Right lung (tissue), 5 donors: ENCODE measurements around the gene DOHH. TPM values are rescaled to one million over a fixed set of nuclear protein-coding genes. Genes with fewer than 3 reads are reported as not detected.
"Not testable (repeated sequence)": the region's sequence is repeated elsewhere in the genome, so short reads cannot be mapped to it uniquely, and the experiment has no call there.

ENCODE experiments used
- DNase-seq, 2 donors: peaks; one replicate each; pipeline ENCODE4 v3.0.0-alpha.2; 2013
- polyA plus RNA-seq, 5 donors: library from polyadenylated mRNA; unstranded; fragments of 120-200 nt; gene quantifications; one replicate each; pipeline versions ENCODE4 v1.2.1 to v1.2.3, GENCODE V29; 2013; ENCODE audit warnings: inconsistent platforms in 1 of 5, low replicate concordance in 1 of 5; ENCODE audit not compliant: insufficient read length in 5 of 5, insufficient read depth in 1 of 5

The DOHH gene
- polyA plus RNA-seq, 5 donors = 4.4 to 11.5 (median 6.6) TPM

GRCh38 chr19:3462991-3463713, 37.3 kb downstream of the DOHH start:
- no peak for DNase-seq

GRCh38 chr19:3459965-3460582, 40.4 kb downstream of the DOHH start:
- DNase-seq = no peak

DNA sequence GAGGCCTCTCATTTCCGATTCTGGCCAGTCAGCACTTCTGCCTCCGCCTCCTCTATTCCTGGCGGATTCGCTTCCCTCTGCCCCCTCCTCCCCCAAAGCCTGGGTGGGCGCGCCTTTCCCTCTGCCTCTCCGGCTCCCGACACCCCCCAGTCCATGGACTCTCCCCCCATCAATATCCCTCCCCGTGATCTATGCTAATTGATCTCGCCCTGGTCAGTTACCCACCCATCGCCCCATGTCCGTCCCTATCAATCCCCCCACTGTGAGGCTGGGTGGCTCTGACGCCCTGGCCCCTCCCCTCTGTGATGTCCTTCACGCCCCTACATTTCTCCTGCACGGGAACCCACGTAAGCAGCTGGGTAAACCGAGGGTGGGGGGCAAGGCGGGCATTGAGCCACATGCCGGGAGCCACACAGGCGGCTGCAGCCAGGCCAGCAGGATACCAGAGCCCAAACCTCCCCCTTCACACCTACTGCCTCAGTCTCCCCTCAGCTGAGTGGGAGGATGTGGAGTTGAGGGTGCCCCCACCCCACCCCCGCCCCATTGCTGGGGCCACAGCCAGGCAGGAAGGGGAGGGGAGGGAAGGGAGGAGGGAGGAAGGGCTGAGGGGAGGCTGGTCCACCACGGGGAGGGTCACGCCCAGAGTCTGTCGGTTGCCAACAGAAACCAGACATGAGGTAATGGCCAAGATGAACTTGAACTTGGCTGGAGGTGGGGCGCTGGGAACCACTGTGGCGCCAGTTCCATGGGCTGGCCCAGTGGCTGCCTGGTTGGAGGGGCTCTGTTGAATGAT, 41.2 kb downstream of the DOHH start:
- peak; percentile 93 for DNase-seq

- DNase-seq = no peak
Measured at GRCh38 chr19:3458229-3459088, 42.0 kb downstream of the DOHH start.

DNA sequence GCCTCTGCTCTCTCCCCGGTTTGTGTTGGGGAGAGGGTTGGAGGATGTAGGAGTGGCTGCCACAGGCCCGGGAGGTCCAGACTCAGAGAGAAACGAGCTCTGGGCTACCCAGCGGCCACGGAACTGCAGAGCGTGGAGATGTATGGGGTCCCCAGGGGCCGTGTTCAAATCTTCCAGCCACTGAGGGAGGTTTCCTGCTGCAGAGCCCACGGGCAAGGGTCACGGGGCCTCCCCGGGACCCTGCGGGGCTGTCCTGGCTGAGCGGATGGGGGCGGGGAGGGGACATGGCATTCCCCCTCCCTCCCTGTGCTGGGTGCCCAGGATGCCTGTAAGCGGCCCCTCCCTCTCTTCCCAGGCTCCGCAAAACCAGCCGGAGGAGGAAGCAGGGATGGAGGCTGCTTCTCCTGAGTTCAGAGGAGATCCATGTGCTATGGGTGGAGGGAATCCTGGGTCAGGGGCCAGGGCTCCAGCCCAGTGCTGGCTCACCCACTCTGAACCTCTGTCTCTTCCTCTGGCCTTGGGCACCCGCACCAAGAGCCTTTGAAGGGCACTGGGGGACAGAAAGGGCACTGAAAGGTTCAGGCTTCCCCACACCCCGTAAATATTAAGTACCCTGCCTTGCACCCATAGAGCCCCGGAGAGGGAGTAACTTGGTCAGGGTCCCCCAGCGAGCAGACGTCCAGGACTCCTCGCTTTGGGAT, 42.8 kb downstream of the DOHH start:
- DNase-seq = no peak

DNA sequence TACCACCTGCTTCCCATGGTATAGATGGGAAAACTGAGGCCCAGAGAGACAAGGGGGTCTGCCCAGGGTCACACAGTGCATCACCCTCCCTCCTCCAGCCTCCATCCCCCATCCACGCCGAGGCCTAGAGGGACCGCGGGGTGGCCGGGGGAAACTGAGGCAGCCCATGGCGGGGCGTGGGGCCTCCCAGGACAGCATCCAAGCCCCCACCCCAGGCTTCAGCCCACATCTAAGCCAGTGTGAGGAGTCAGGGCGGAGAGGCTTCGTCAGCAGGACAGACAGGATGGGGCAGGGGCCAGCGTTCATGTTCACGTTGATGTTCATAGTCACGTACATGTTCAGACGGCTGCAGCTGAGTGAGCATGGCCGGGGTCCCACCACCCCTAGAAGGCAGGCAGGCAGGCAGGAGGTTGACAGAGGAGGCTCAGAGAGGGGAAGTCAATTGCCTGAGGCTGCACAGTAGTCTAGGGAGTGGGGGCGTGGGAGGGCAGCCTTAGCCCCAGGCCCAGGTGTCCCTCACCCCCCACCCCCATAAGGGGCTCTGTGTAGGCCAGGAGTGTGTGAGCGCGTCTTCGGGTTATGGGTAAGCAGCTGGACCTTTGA, 43.4 kb downstream of the DOHH start:
- DNase-seq = no peak

DNA sequence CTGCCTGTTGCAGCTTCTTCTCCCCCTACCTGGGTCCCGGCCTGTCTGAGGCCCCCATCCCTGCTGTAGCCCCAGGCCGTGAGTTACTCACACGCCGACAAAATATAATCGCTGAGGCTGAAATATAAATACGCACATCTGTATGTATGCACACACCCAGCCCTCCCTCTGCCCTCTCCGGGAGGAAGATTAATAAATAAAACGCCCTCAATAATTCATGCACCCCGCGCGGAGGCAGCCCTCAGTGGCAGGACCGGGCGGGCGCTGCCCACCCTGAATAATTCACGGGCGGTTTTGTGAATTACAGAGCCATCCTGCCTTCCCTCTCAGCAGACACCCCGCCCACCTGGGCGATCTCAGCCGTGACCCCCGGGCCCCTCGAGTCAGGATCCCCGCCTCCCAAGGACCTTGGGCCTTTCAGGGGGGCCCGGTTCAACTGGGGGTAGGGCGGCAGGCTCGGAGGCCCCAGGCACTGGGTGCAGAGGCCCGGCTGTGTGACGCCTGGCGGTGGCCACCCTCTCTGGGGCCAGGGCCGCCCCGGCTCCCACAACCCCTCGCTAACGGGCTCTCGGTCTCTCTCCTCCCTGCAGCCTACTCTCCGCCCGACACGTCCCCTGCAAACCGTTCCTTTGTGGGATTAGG, 44.4 kb downstream of the DOHH start:
- DNase-seq = no peak

DNA sequence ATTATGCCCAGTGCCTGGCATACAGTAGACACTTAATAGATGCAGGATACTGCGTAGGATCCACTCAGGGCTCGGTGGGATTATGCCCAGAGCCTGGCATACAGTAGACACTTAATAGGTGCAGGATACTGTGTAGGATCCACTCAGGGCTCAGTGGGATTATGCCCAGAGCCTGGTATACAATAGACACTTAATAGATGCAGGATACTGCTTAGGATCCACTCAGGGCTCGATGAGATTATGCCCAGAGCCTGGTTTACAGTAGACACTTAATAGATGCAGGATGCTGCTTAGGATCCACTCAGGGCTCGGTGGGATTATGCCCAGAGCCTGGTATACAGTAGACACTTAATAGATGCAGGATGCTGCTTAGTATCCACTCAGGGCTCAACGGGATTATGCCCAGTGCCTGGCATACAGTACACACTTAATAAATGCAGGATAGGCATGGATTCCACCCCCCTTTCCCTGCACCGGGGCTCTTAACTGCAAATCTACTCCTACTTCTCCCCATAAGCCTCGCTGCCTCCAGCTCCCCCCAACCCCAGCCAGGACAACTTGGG, 45.0 kb downstream of the DOHH start:
- no peak for DNase-seq

DNA sequence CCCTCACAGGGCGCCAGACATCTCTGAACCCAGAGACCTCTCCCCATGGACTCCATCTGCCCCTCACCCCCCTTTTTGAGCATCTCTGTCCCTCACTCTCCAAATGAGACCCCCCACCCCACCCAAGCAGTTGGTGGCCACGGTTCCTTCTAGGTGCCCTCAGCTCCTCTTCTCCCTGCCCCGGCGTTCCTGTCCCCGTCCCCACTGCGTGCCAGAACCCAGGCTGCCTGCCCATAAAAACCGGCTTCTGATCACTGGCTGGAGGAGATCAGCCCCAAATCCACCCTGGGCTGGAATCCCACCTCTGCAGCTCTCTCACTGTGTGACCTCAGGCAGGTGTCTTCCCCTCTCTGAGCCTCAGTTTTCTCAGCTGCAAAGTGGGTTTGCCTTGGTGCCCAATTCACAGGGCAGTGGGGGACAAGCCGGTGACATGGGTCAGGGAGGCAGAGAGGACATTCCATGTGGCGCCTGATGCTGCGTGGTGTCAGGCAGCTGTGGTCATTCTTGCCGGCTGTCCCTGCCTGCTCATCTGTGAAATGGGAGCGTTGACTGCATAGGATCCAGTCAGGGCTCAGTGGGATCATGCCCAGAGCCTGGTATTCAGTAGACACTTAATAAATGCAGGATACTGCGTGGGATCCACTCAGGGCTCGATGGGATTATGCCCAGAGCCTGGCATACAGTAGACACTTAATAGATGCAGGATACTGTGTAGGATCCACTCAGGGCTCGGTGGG, 45.6 kb downstream of the DOHH start:
- no peak for DNase-seq

- no peak for DNase-seq
Measured at GRCh38 chr19:3453840-3454239, 46.6 kb downstream of the DOHH start.

- not testable (repeated sequence) for DNase-seq
Measured at GRCh38 chr19:3452942-3453214, 47.6 kb downstream of the DOHH start.

- no peak for DNase-seq
Measured at GRCh38 chr19:3452171-3452941, 48.1 kb downstream of the DOHH start.

- DNase-seq = no peak
Measured at GRCh38 chr19:3451451-3451866, 49.0 kb downstream of the DOHH start.

GRCh38 chr19:3450796-3451411, 49.6 kb downstream of the DOHH start:
- peak in 1 of 2 donors; percentile 72 for DNase-seq

DNA sequence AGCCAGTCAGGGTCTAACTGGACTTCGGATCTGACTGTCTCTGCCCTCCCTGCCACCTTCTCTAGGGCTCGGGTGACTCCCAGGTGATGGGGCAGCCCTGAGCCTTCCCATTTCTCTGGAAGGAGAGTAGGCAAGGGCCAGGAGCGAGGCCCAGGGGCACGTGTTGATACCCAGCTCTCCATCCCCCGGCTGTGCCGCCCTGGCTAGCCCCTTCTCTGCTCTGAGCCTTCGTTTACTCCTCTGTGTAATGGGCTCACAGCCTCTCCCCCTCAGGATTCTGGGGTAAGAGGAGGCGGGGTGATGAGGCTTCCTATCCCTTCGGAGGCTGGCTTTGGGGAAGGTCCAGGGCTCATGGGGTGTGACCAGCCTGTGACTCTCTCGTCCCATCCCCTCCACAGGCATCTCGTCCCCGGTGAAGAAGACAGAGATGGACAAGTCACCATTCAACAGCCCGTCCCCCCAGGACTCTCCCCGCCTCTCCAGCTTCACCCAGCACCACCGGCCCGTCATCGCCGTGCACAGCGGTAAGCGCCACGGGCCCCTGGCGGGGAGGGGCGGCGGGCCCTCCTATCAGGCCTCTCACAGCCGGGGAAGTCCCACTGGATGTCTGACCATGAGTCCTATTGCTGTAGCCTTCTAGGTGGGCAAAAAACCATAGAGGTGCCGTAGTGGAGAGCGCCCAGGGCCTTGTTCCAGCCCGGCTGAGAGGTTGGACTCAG, 51.7 kb downstream of the DOHH start:
- DNase-seq = no peak

DNA sequence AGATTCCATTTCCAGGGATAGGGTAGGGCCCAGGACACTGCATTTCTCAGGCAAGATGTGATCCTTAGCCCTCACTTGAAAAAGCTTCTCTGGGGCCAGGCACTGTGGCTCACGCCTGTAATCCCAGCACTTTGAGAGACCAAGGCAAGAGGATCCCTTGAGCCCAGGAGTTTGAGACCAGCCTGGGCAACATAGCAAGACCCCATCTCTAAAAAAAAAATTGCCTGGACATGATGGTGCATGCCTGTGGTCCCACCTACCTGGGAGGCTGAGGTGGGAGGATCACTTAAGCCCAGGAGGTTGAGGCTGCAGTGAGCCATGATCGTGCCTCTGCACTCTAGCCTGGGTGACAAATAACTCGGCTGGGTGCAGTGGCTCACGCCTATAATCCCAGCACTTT, 53.8 kb downstream of the DOHH start:
- DNase-seq = not testable (repeated sequence)

- DNase-seq = no peak
Measured at GRCh38 chr19:3444695-3445234, 55.7 kb downstream of the DOHH start.
